GM10248 (cell line): Measurements from ENCODE around the gene C1orf146.

Source experiments
- CTCF ChIA-PET: fragments of 300-600 bp; sonication (Branson Sonifier 250); formaldehyde crosslinking; extraction: SDS; loops from one replicate; lab custom pipeline; 2021; ENCODE audit warnings: antibody characterized with exemption; lab: Yijun Ruan, JAX
- POLR2A ChIA-PET: fragments of 350-650 bp; sonication (Branson Sonifier 250); formaldehyde crosslinking; extraction: SDS; loops from one replicate; lab custom pipeline; 2020; ENCODE audit warnings: antibody characterized with exemption; lab: Yijun Ruan, JAX
- DNase-seq: peaks from one replicate; pipeline ENCODE4 v3.0.0; 2012; ENCODE audit errors: extremely low spot score
- CTCF ChIP-seq: IDR thresholded peaks from 2 replicates; pipeline ENCODE4 v1.5.1; 2012; ENCODE audit warnings: mild to moderate bottlenecking, low read depth; ENCODE audit errors: extremely low read depth, missing control alignments, control extremely low read depth

The C1orf146 gene, protein sequence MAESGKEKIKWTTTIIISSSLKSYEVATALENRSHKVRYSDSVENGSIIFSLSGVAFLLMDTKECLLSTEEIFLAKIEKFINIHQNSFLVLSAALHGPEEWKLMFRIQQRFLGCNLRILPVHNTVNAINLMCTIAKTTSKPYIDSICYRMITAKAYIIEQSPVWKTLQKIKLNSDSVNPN

DNA sequence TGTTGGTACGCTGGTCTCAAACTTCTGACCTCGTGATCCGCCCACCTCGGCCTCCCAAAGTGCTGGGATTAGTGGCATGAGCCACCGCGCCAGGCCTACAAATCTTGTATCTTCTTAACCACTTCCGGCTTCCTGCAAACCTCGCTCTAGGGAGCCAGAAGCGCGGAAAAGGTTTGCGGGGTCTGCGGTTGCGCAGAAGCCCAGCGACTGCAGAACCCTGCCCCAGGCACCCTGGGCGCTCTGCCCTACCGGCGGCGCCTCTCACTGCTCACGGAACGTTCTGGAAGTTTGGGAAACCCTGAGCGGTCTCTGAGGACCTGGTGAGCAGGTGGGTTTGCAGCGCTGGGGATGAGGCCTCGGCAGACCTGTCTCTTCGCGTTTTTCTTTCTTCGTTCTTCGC is at the start of gene C1orf146:
Gene C1orf146, plus strand, starts transcription at position 195 of the 400 bp plus-strand sequence. CDS start 13,506 bp downstream, outside the sequence.
- ChIA-PET POLR2A (no interaction called here), CTCF (no interaction called here)
- no peak for DNase-seq
- TF ChIP-seq CTCF = no peak

DNA sequence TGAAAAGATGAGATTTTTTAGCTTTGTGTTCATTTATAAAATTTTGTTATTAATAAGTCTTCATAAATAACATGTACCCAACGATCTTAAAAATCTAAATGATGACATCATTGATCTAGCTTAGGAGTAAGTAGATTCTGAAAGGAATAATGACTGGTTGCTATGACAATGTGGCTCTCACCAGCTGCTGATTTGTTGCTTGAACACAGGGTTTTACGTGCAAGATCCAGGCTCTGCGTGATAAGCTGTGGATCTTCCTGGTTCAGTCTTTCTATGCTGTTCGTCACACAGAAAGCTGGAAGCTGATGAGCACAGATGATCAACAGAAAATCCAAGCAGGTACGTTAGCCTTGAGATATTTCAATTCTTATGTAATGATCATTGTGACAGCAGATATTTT is 49.1 kb upstream of the C1orf146 start:
- CTCF ChIA-PET = interaction anchor here (1.1 to 1.5 kb wide), 2 partner anchors 14 to 19 kb away, joined by 3 to 5 read pairs; no protein-coding TSS in a partner anchor
- no peak for DNase-seq
- POLR2A ChIA-PET = no interaction called here
- TF ChIP-seq CTCF = no peak

- TF ChIP-seq CTCF = no peak
- CTCF ChIA-PET = interaction anchor here (1.1 to 1.5 kb wide), 3 partner anchors 15 to 23 kb away, joined by 3 to 5 read pairs (median 3); no protein-coding TSS in a partner anchor
- POLR2A ChIA-PET = no interaction called here
- no peak for DNase-seq
Observed at GRCh38 chr1:92169214-92170005, 48.3 kb upstream of the C1orf146 start.

DNA sequence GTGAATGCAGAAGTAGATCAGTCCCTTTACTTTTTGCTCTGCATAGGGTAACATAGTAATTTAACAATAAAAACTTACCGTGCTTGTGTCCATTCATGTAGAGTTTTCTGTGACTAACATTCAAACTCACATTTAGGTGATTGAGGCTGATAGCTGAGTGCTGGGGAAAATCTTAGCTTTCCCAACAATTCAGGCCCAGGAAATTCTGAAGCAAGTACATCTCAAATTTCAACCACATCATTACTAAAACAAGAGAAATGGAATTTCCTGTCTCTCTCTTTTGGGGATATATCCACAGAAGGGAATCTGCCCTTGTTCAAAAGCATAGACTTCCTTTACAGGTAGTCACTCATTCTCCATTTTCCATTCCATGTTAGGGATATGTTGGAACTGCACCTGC is 33.1 kb upstream of the C1orf146 start:
- DNase-seq = no peak
- TF ChIP-seq CTCF = no peak
- CTCF ChIA-PET = interaction anchor here (2.7 kb wide), 1 partner anchor 28 kb away, joined by 5 read pairs; no protein-coding TSS in a partner anchor
- POLR2A ChIA-PET = no interaction called here

DNA sequence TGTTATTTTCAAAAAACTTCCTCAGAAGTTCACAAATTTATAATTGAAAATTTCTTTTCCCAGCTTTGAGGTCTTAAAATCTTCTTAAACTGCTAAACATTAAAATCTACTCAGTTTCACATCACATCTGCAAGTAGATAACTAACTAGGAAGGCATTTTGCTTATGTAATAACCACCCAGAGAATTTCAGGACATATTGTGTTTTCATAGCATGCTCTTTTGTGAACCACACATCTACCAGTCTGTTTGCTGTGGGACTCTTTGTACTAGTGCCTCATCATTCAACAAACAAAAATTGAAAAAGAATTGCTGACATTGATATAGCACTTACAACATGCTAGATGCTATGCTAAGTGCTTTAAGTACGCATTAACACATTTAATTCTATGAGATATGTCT is 31.6 kb upstream of the C1orf146 start:
- TF ChIP-seq CTCF = no peak
- POLR2A ChIA-PET = no interaction called here
- CTCF ChIA-PET = interaction anchor here (2.7 kb wide), 1 partner anchor 27 kb away, joined by 5 read pairs; no protein-coding TSS in a partner anchor
- DNase-seq = no peak

GRCh38 chr1:92188436-92189255 is 29.1 kb upstream of the C1orf146 start:
- no peak for DNase-seq
- CTCF ChIA-PET = no interaction called here

More at GRCh38 chr1:92188436-92189255, 29.1 kb upstream of the C1orf146 start:
- POLR2A ChIA-PET = no interaction called here
- no peak for TF ChIP-seq CTCF
